HepG2 (cell line): ENCODE data around the gene PGAP3. TPM values are rescaled to one million over a fixed set of nuclear protein-coding genes. Genes with fewer than 3 reads are reported as not detected.

Experiments used
- CHD2 ChIP-seq: IDR thresholded peaks from 2 replicates; pipeline ENCODE4 v1.6.1; 2011; ENCODE audit warnings: low read depth, low read length, improper control_type of control experiment
- DMAP1 ChIP-seq: IDR thresholded peaks from 2 replicates; pipeline ENCODE4 v1.6.1; 2016
- HDAC2 ChIP-seq: sonication (generic); formaldehyde crosslinking; IDR thresholded peaks from 2 replicates; pipeline ENCODE4 v1.4.0; 2020; ENCODE audit warnings: missing genetic modification reagents
- HNF4A ChIP-seq: sonication (generic); formaldehyde crosslinking; IDR thresholded peaks from 2 replicates; pipeline ENCODE4 v1.4.0; 2020; ENCODE audit warnings: missing genetic modification reagents
- MIXL1 ChIP-seq: IDR thresholded peaks from 2 replicates; pipeline ENCODE4 v1.6.1; 2016
- MTA1 ChIP-seq: sonication (generic); formaldehyde crosslinking; IDR thresholded peaks from 2 replicates; pipeline ENCODE4 v1.4.0; 2020; ENCODE audit warnings: missing genetic modification reagents, mild to moderate bottlenecking, borderline replicate concordance
- NBN ChIP-seq: fragments of 450-650 bp; conservative IDR thresholded peaks from 2 replicates; pipeline ENCODE4 v1.6.1; 2017
- NCOA5 ChIP-seq: sonication (generic); formaldehyde crosslinking; IDR thresholded peaks from 2 replicates; pipeline ENCODE4 v1.4.0; 2020; ENCODE audit warnings: missing genetic modification reagents
- PATZ1 ChIP-seq: sonication (generic); formaldehyde crosslinking; IDR thresholded peaks from 2 replicates; pipeline ENCODE4 v1.4.0; 2020; ENCODE audit warnings: missing genetic modification reagents
- PLSCR1 ChIP-seq: sonication (generic); formaldehyde crosslinking; IDR thresholded peaks from 2 replicates; pipeline ENCODE4 v1.5.0; 2020; ENCODE audit warnings: missing genetic modification reagents, mild to moderate bottlenecking, borderline replicate concordance
- RAD21 ChIP-seq: fragments of 450-650 bp; formaldehyde crosslinking; IDR thresholded peaks from 2 replicates; pipeline ENCODE4 v1.5.0; 2020; ENCODE audit warnings: mild to moderate bottlenecking
- RARG ChIP-seq: sonication (generic); formaldehyde crosslinking; IDR thresholded peaks from 2 replicates; pipeline ENCODE4 v1.4.0; 2020; ENCODE audit warnings: low read depth, mild to moderate bottlenecking, missing genetic modification reagents
- TERF1 ChIP-seq: sonication (generic); formaldehyde crosslinking; IDR thresholded peaks from 2 replicates; pipeline ENCODE4 v1.8.0; 2022; ENCODE audit warnings: mild to moderate bottlenecking, missing genetic modification reagents, moderate library complexity
- TMF1 ChIP-seq: sonication (generic); formaldehyde crosslinking; IDR thresholded peaks from 2 replicates; pipeline ENCODE4 v1.8.1; 2022; ENCODE audit warnings: low read depth, missing genetic modification reagents
- ZNF326 ChIP-seq: sonication (generic); formaldehyde crosslinking; IDR thresholded peaks from 2 replicates; pipeline ENCODE4 v1.4.0; 2020; ENCODE audit warnings: missing genetic modification reagents, borderline replicate concordance
- ZNF549 ChIP-seq: sonication (generic); formaldehyde crosslinking; IDR thresholded peaks from 2 replicates; pipeline ENCODE4 v1.5.0; 2020; ENCODE audit warnings: missing genetic modification reagents
- ZNF646 ChIP-seq: sonication (generic); formaldehyde crosslinking; IDR thresholded peaks from 2 replicates; pipeline ENCODE4 v1.9.0; 2021; ENCODE audit warnings: mild to moderate bottlenecking, missing genetic modification reagents
- ZNF782 ChIP-seq: sonication (generic); formaldehyde crosslinking; IDR thresholded peaks from 2 replicates; pipeline ENCODE4 v1.4.0; 2020; ENCODE audit warnings: missing genetic modification reagents, mild to moderate bottlenecking, borderline replicate concordance
- ZUFSP ChIP-seq: sonication (generic); formaldehyde crosslinking; IDR thresholded peaks from 2 replicates; pipeline ENCODE4 v1.9.0; 2021; ENCODE audit warnings: missing genetic modification reagents, mild to moderate bottlenecking, borderline replicate concordance
- polyA plus RNA-seq, 8 experiments: library from polyadenylated mRNA; depleted of rRNA in 3 of 8; stranded (reverse) in 7 of 8; unstranded in 1 of 8; fragments of >200 nt; fragmentation: Illumina TruSeq in 4 of 8; extraction: Trizol in 4 of 8; gene quantifications; 2 replicates each; pipeline versions ENCODE4 v1.2.1 to v1.2.3, GENCODE V29; 2011 to 2016; ENCODE audit warnings: low read depth in 4 of 8, missing spikeins in 1 of 8, mixed read lengths in 1 of 8; ENCODE audit not compliant: insufficient read depth in 1 of 8
- total RNA-seq, 5 experiments: library from RNA; depleted of rRNA; stranded (reverse); fragments of >200 nt; fragmentation: Illumina TruSeq; extraction: Trizol; gene quantifications; 2 replicates each; pipeline ENCODE4 v1.2.3, GENCODE V29; 2016; ENCODE audit warnings: low read depth in 1 of 5

Gene PGAP3
- total and polyA plus RNA-seq, 2 of the 13 experiments (the other 11 are each of a cell fraction or from before 2014, with no cell fraction given) = 11.9 to 14.6 TPM

- TF ChIP-seq ZNF326 = no peak
- no peak for TF ChIP-seq ZNF549
- TF ChIP-seq RAD21 (CRISPR knock-in tag) = peak; percentile 76
- no peak for TF ChIP-seq NCOA5 (CRISPR knock-in tag)
- peak; percentile 88 for TF ChIP-seq HNF4A
- no peak for TF ChIP-seq RARG (CRISPR knock-in tag)
- TF ChIP-seq PLSCR1 (CRISPR knock-in tag) = no peak
- no peak for TF ChIP-seq CHD2
- peak; percentile 70 for TF ChIP-seq PATZ1 (CRISPR knock-in tag)
- TF ChIP-seq DMAP1 (CRISPR knock-in tag) = no peak; the same call in 1 of the 2 replicates
- no peak for TF ChIP-seq MIXL1
- no peak for TF ChIP-seq ZNF646 (CRISPR knock-in tag)
- peak; percentile 38; the same call in 1 of the 2 replicates for TF ChIP-seq HDAC2 (CRISPR knock-in tag)
- TF ChIP-seq ZUFSP (CRISPR knock-in tag) = no peak
- TF ChIP-seq TERF1 (CRISPR knock-in tag) = no peak
- no peak for TF ChIP-seq NBN
- TF ChIP-seq TMF1 (CRISPR knock-in tag) = no peak
- no peak for TF ChIP-seq MTA1 (CRISPR knock-in tag)
- no peak for TF ChIP-seq ZNF782 (CRISPR knock-in tag)
These were observed 34.1 kb downstream of the PGAP3 start (continued) for GRCh38 chr17:39653662-39654331.
